Activated B cell treated with CpG ODN at 0.5 μM for 24 hours (primary cell): Measurements from ENCODE around the gene PHACTR1. TPM values are rescaled to one million over a fixed set of nuclear protein-coding genes. Genes with fewer than 3 reads are reported as not detected.

Experiments used
- ATAC-seq: fragments of 200-7000 bp; cut with Tn5 transposase; one replicate; pipeline ENCODE4 v1.10.0; 2021; ENCODE audit warnings: low read depth, mild to moderate bottlenecking, moderate library complexity
- CTCF ChIA-PET: fragments of 350-600 bp; sonication (Branson Sonifier 250); formaldehyde crosslinking; loops from one replicate; lab custom pipeline; 2021; ENCODE audit warnings: antibody characterized with exemption; lab: Charles Lee
- POLR2A ChIA-PET: fragments of 350-600 bp; sonication (Branson Sonifier 250); formaldehyde crosslinking; loops from one replicate; lab custom pipeline; 2021; ENCODE audit warnings: antibody characterized with exemption; lab: Charles Lee
- DNase-seq: peaks from one replicate; pipeline ENCODE4 v3.0.0; 2022
- H3K27ac Mint-ChIP-seq: one replicate; pipeline ENCODE4 v1.8.0; 2020; ENCODE audit warnings: mixed read lengths
- H3K27me3 Mint-ChIP-seq: one replicate; pipeline ENCODE4 v1.8.0; 2021; ENCODE audit warnings: mixed read lengths
- H3K36me3 Mint-ChIP-seq: one replicate; pipeline ENCODE4 v1.8.0; 2021; ENCODE audit warnings: low read depth, mixed read lengths
- H3K4me1 Mint-ChIP-seq: one replicate; pipeline ENCODE4 v1.8.0; 2021; ENCODE audit warnings: mixed read lengths
- H3K4me3 Mint-ChIP-seq: one replicate; pipeline ENCODE4 v1.8.0; 2020; ENCODE audit warnings: mild to moderate bottlenecking, mixed read lengths
- H3K9me3 Mint-ChIP-seq: one replicate; pipeline ENCODE4 v1.8.0; 2020; ENCODE audit warnings: mixed read lengths
- intact Hi-C: fragments of 100-400 bp; cut with micrococcal nuclease; formaldehyde crosslinking; loops from one replicate; pipeline ENCODE4 v1.15.1; 2024
- total RNA-seq: library from RNA; stranded (reverse); gene quantifications from 2 replicates; pipeline ENCODE4 v1.2.3, GENCODE V29; 2022
- TF ChIP-seq, protein P1 (sequence below): fragments of 200-600 bp; IDR thresholded peaks from one replicate; pipeline ENCODE4 v1.8.0; 2022; ENCODE audit warnings: antibody characterized with exemption, mild to moderate bottlenecking

The PHACTR1 gene
- total RNA-seq, 1 donor from 2014 or later, result 115 TPM

DNA sequence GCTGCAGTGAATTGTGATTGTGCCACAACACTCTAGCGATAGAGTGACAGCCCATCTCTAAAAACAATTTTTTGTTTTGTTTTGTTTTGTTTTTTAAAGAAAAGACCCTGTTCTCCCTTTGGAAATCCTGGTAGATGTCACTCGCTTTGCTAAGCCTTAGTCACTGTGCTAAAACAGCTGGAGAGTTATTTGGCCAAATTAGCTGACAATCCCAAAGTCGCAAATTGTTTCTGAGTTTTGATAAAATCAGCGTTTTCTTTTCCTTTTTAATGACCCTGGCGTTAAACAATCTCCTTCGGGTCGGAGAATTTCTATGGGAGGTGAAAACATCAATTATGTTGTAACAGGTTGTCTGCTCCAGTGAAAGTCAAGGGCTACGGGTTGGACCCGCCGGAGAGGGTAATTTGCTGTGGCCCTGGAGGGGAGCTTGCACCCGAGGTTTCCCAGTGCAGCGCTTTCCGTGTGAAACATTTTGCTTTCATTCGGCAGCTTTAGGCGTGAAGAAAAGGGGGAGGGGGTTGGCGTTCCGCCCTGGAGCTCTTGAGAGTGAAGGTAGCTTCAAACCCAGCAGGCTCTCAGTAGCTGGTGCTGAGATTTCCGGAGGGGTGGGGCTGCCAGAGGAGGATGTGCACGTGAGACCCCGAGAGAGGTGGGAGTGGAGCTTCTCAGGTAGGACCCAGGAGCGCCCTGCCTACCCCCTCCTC is 296.6 kb downstream of the PHACTR1 start:
- DNase-seq, result peak; percentile 17
- Mint-ChIP-seq H3K27ac (no peak overlapping the region), H3K4me1 (peaks cover 11% of the 10 kb centered on the region), H3K36me3 (no peaks in the 10 kb centered on the region), H3K9me3 (no peaks in the 10 kb centered on the region), H3K27me3 (peaks cover 52% of the 10 kb centered on the region), H3K4me3 (peak overlapping the region; percentile 80)
- POLR2A ChIA-PET, result no interaction called here
- TF ChIP-seq, protein P1, sequence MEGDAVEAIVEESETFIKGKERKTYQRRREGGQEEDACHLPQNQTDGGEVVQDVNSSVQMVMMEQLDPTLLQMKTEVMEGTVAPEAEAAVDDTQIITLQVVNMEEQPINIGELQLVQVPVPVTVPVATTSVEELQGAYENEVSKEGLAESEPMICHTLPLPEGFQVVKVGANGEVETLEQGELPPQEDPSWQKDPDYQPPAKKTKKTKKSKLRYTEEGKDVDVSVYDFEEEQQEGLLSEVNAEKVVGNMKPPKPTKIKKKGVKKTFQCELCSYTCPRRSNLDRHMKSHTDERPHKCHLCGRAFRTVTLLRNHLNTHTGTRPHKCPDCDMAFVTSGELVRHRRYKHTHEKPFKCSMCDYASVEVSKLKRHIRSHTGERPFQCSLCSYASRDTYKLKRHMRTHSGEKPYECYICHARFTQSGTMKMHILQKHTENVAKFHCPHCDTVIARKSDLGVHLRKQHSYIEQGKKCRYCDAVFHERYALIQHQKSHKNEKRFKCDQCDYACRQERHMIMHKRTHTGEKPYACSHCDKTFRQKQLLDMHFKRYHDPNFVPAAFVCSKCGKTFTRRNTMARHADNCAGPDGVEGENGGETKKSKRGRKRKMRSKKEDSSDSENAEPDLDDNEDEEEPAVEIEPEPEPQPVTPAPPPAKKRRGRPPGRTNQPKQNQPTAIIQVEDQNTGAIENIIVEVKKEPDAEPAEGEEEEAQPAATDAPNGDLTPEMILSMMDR, result no peak
- intact Hi-C loops, result no loop called here
- peak; percentile 37 for ATAC-seq
- CTCF ChIA-PET, result no interaction called here

DNA sequence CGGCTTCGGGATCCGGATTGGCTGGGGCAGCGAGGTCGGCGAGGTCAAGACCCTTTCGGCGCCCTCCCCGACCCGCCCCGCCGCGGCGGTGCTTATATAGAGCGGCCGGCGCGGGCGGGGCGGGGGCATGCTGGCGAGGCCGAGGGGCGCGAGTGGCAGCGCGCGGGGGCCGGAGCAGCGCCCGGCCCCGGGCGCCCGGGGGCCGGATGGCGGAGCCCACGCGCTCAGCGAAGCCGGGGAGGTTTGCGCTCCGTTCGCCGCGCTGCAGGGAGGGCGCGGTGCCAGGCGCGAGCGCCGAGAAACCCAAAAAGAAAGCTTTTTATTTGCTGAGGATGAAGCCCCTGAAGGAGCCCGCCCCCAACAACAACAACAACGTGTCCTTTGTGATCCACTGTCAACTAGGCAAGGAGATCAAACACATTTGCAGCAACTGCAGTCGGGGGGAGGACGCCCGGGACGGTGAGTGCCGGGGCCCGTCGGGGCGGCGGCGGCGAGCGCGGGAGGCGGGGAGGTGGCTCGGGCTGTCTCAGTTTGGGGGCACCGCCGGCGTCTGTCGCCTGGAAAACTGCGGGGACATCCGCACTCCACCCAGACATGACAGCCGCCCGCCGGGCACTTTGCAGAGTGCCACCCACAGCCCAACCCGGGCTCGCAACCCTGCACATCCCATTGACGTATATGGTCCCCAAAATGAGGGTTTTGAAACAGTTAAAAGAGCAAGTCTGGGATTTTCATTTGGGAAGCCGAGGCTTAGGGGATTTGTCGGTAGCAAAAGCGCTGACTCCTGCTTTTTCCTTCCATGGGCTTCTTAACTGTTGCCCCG is 297.3 kb downstream of the PHACTR1 start:
- H3K27ac Mint-ChIP-seq, result no peak overlapping the region
- ATAC-seq, result peak; percentile 14
- H3K9me3 Mint-ChIP-seq, result no peaks in the 10 kb centered on the region
- ChIA-PET POLR2A (no interaction called here), CTCF (no interaction called here)
- TF ChIP-seq, protein P1, result no peak
- no peaks in the 10 kb centered on the region for H3K36me3 Mint-ChIP-seq
- peaks cover 52% of the 10 kb centered on the region for H3K27me3 Mint-ChIP-seq
- peaks cover 11% of the 10 kb centered on the region for H3K4me1 Mint-ChIP-seq
- peak overlapping the region; percentile 80 for H3K4me3 Mint-ChIP-seq
- intact Hi-C loops, result no loop called here
- DNase-seq, result no peak

DNA sequence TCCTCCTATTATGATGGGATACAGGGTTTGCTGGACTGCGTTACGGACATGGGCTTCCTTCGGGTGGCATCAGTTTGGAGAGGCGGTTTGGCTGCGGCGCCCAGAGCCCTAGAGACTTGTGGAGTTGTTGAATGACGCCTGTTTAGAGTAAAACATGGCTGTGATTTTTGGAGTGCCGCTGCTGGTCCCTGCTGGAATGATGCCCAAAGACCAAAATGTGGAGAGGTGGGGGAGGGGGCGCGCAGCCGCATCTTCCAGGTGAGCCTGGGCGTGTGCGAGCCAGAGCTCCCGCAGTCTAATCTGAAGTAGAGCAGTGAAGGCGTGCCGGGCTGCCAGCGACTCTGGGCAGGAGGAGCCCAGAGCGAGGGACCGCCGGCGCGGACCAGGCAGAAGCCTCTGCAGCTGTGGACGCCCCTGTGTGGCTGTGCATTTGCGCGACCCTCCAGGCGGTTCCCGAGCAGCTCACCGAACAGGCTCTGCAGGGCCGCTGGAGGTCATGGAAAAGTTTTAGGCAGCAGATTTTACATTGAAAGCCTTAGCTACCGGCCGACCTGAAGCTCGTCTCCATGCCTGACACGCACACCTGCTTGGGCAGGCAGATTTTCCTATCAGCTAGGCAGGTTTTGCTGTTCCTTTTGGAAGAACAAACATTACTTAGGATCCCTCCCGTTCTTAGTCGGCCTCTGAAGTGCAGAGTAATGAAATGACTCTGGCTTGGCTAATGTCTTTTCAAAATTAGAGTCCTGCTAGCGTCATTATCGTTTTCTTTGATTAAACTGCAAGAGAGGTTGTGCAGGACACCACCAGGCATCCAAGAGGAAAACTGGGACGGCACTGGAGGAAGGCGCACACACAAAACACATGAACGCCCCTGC is 298.2 kb downstream of the PHACTR1 start:
- peaks cover 45% of the 10 kb centered on the region for H3K27me3 Mint-ChIP-seq
- TF ChIP-seq, protein P1, result no peak
- no peak overlapping the region for H3K27ac Mint-ChIP-seq
- no peaks in the 10 kb centered on the region for H3K9me3 Mint-ChIP-seq
- no peak overlapping the region for H3K4me3 Mint-ChIP-seq
- ChIA-PET CTCF (no interaction called here), POLR2A (interaction anchor here (0.6 kb wide), 1 partner anchor 175 kb away, joined by 3 read pairs; no protein-coding TSS in a partner anchor)
- intact Hi-C loops, result no loop called here
- peaks cover 11% of the 10 kb centered on the region for H3K4me1 Mint-ChIP-seq
- no peaks in the 10 kb centered on the region for H3K36me3 Mint-ChIP-seq
- DNase-seq (no peak), ATAC-seq (no peak)

DNA sequence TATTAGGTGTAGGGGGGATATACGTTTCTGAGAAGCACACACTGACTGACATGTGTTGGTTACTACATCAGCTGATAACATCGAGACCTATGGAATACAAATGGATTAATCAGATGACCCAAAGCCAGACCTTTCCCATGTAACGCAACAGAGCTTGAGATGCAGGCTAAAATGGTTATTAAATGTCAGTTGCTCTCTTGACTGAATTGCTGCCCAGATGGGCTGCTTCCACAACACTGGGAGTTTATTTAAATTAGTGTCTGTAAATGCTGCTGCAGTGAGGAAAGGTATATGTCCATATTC is 298.8 kb downstream of the PHACTR1 start:
- ATAC-seq (no peak), DNase-seq (no peak)
- Mint-ChIP-seq H3K9me3 (no peaks in the 10 kb centered on the region), H3K27ac (no peak overlapping the region), H3K36me3 (no peaks in the 10 kb centered on the region), H3K4me1 (peaks cover 11% of the 10 kb centered on the region), H3K4me3 (no peak overlapping the region), H3K27me3 (peaks cover 47% of the 10 kb centered on the region)
- ChIA-PET POLR2A (interaction anchor here (0.6 kb wide), 1 partner anchor 174 kb away, joined by 3 read pairs; no protein-coding TSS in a partner anchor), CTCF (no interaction called here)
- TF ChIP-seq, protein P1, result no peak
- intact Hi-C loops, result no loop called here
